Hepatocyte (in vitro differentiated cells): ENCODE results near the gene LMF2.

ENCODE experiments used
- CTCF ChIP-seq: fragments of 200-600 bp; sonication (generic); IDR thresholded peaks from 2 replicates; pipeline ENCODE4 v1.5.1; 2016; ENCODE audit warnings: antibody characterized with exemption, mild to moderate bottlenecking; ENCODE audit not compliant: poor library complexity
- EZH2 ChIP-seq: fragments of 200-600 bp; sonication (generic); IDR thresholded peaks from 2 replicates; pipeline ENCODE4 v1.6.1; 2016; ENCODE audit warnings: antibody characterized with exemption, mild to moderate bottlenecking, borderline replicate concordance
- EZH2phosphoT487 ChIP-seq: fragments of 200-600 bp; sonication (generic); IDR thresholded peaks from one replicate; pipeline ENCODE4 v1.6.1; 2018; ENCODE audit warnings: antibody characterized with exemption, mild to moderate bottlenecking, low read depth, moderate library complexity; ENCODE audit not compliant: unreplicated experiment, severe bottlenecking

GRCh38 chr22:50481045-50481439 lies 26.5 kb downstream of the LMF2 start:
- no peak for TF ChIP-seq EZH2phosphoT487
- no peak for TF ChIP-seq CTCF
- peak; percentile 79 for TF ChIP-seq EZH2
